Heart left ventricle (tissue), 13 donors: ENCODE data around the gene BMPR1B.

ENCODE experiments used
- POLR2A ChIP-seq, 2 donors: fragments of 450-650 bp; IDR thresholded peaks; one replicate each; pipeline ENCODE4 v1.6.1; 2017; ENCODE audit warnings: antibody characterized with exemption in 2 of 2, mild to moderate bottlenecking in 2 of 2, moderate library complexity in 2 of 2
- TF ChIP-seq, protein P1 (sequence below), 12 donors: fragments of 200-600 bp; sonication (generic) in 4 of 12; IDR thresholded peaks; one replicate each; pipeline versions ENCODE4 v1.5.0 to v1.8.0; 2018 to 2022; ENCODE audit warnings: antibody characterized with exemption in 12 of 12, mild to moderate bottlenecking in 5 of 12
- donor health status: ischemic (EF 13 %, LVEDD 7.1; RV severe dilation, severe dysfunction).
- donor health status: DM: no; HTN: yes; CAD: no.
- donor health status: DM: no; HTN: no; CAD: no.
- donor health status: ischemic (EF 25% LVEDD 6.9; RV normal size, moderate dysfunction).
- donor health status: ischemic (EF 25% LVEDD 5.7; RV mildly dilated, moderate dysfunction).
- donor health status: ischemic (EF 35%, LVEDD 5.7; RV mildly dilated, moderate dysfunction).
- donor health status: nonischemic (EF 11% LVEDD 7.7; RV severe dilation, severe dysfunction).
- donor health status: DM: yes; HTN: yes; CAD: no.
- donor health status: PGD.
- donor health status: ischemic (EF 29% LVEDD 5.4; RV normal size, mild dysfunction).
- donor health status: nonischemic (EF 23%, LVEDD 6.1; RV moderate dilation, normal function).

DNA sequence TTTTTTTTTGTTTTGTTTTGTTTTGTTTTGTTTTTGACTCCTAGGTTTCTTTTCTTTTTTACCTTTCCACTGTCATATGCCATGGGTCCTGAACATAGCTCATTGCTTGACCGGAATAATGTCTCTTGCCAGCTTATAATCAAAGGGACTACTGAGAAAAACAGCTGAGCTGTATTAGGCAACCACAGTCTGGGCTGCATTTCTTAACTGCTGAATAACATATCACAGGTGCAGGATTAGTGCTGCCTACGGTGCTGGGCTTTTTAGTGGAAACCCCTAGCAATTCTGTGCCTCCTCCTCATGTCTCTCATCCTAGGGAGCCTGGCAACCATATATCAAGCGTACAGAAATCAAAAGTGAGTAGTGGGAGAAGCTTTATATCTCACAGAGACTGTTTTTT, 333.5 kb downstream of the BMPR1B start:
- TF ChIP-seq, protein P1, sequence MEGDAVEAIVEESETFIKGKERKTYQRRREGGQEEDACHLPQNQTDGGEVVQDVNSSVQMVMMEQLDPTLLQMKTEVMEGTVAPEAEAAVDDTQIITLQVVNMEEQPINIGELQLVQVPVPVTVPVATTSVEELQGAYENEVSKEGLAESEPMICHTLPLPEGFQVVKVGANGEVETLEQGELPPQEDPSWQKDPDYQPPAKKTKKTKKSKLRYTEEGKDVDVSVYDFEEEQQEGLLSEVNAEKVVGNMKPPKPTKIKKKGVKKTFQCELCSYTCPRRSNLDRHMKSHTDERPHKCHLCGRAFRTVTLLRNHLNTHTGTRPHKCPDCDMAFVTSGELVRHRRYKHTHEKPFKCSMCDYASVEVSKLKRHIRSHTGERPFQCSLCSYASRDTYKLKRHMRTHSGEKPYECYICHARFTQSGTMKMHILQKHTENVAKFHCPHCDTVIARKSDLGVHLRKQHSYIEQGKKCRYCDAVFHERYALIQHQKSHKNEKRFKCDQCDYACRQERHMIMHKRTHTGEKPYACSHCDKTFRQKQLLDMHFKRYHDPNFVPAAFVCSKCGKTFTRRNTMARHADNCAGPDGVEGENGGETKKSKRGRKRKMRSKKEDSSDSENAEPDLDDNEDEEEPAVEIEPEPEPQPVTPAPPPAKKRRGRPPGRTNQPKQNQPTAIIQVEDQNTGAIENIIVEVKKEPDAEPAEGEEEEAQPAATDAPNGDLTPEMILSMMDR (IDR thresholded peaks at IDR 0.05), result no peak
- TF ChIP-seq POLR2A (IDR thresholded peaks at IDR 0.05), result no peak
